Astrocyte of the spinal cord (primary cell): ENCODE results near the gene RAB27A.

ENCODE experiments used
- DNase-seq: peaks from one replicate; pipeline ENCODE4 v3.0.0; 2011; ENCODE audit warnings: low read depth, low spot score
- H3K4me3 ChIP-seq: 2 replicates; pipeline ENCODE4 v1.5.1; 2011; ENCODE audit warnings: low read depth, mild to moderate bottlenecking, low read length, moderate library complexity
- CTCF ChIP-seq: IDR thresholded peaks from 2 replicates; pipeline ENCODE4 v1.5.1; 2012; ENCODE audit warnings: low read depth, mild to moderate bottlenecking, low read length, inconsistent platforms
- in situ Hi-C: cut with HindIII; loops from 2 replicates; pipeline ENCODE4 v1.10.0; 2017; ENCODE audit warnings: low sequenced_read_pairs

The RAB27A gene

DNA sequence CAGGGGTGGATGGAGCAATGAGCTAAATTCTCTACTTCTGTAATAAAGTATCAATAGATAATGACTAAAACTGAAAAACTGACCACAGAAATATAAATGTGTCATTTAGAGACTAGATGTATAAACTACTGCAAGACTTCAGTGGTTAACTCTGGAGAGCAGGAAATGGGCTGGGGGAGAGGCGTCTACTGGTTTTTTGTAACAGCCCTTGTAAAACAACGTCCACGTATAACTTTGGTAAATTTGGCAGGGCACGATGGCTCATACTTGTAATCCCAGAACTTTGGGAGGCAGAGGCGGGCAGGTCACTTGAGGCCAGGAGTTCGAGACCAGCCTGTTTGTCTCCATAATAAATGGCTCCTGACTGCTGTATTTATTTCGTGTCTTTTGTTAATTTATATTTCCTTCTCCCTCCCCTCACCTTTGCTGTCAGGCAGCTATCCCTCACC lies 12.5 kb downstream of the RAB27A start:
- DNase-seq: peak; percentile 31
- in situ Hi-C loops: no loop called here
- no peak for TF ChIP-seq CTCF
- no peak overlapping the region for H3K4me3 ChIP-seq

GRCh38 chr15:55276324-55276723 lies 13.3 kb downstream of the RAB27A start:
- no peak for DNase-seq
- TF ChIP-seq CTCF: no peak
- in situ Hi-C loops: no loop called here
- H3K4me3 ChIP-seq: no peak overlapping the region

- TF ChIP-seq CTCF: no peak
- DNase-seq: no peak
- no peak overlapping the region for H3K4me3 ChIP-seq
- in situ Hi-C loops: no loop called here
Observed at GRCh38 chr15:55270291-55270690, 19.3 kb downstream of the RAB27A start.

GRCh38 chr15:55268176-55268695 lies 21.4 kb downstream of the RAB27A start:
- in situ Hi-C loops: no loop called here
- no peak for TF ChIP-seq CTCF
- no peak for DNase-seq
- no peak overlapping the region for H3K4me3 ChIP-seq

DNA sequence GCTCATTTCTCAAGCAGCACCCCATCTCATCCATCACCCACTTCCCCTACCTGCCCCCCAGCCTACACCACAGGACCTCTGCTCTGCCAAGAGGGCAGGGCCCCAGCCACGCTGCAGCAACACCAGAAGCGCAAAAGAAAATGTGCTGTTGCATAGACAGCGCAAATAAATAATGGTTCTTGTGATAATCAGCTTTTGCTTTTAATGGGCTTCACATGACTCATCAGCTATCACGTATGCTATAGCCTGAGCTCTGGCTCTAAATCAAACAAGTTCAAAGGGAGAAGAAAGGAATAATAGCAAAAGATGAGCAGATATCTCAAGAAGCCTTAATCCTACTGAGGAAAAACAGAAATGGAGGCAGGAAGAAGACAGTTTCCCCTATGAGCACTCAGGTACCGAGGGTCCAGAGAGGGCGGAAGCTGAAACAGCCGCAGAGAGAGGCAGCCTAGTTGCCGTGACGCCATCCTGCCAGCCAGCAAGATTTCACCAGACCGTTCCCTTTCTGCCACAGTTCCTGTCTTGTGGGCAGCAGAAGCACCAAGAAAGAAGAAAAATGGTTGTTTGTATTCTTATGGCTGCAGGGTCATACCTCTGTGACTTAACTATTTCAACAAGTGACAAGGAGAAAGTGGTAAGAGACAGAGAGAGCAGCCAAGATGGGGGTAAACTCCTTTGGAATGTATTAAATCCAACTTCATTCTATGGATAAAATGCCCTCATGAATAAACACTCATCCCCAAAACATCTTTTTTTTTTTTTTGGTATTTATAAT lies 22.0 kb downstream of the RAB27A start:
- DNase-seq: peak; percentile 45
- in situ Hi-C loops: no loop called here
- no peak overlapping the region for H3K4me3 ChIP-seq
- TF ChIP-seq CTCF: no peak

- in situ Hi-C loops: no loop called here
- H3K4me3 ChIP-seq: no peak overlapping the region
- no peak for TF ChIP-seq CTCF
- DNase-seq: no peak
Observed at GRCh38 chr15:55266547-55266946, 23.1 kb downstream of the RAB27A start.
